Common myeloid progenitor, CD34-positive (primary cell): Measurements from ENCODE around the gene ARHGAP40.

ENCODE experiments used
- CTCF ChIA-PET: fragments of 350-600 bp; sonication (Branson Sonifier 250); formaldehyde crosslinking; loops from one replicate; lab custom pipeline; 2021; ENCODE audit warnings: antibody characterized with exemption; lab: Charles Lee
- POLR2A ChIA-PET: fragments of 350-600 bp; sonication (Branson Sonifier 250); formaldehyde crosslinking; loops from one replicate; lab custom pipeline; 2021; ENCODE audit warnings: antibody characterized with exemption; lab: Charles Lee
- DNase-seq, 3 donors: peaks; one replicate each; pipeline versions ENCODE4 v3.0.0 to v3.0.0-alpha.2; 2013
- H3K27ac ChIP-seq, 2 experiments: 1 replicate in 1 of 2; 2 replicates in 1 of 2; pipeline ENCODE4 v1.7.0; 2013; ENCODE audit warnings: inconsistent platforms in 2 of 2, low read length in 2 of 2, mild to moderate bottlenecking in 2 of 2, low read depth in 1 of 2, moderate library complexity in 1 of 2; ENCODE audit not compliant: severe bottlenecking in 2 of 2, insufficient read depth in 1 of 2, poor library complexity in 1 of 2
- H3K27me3 ChIP-seq, 5 experiments: replicated peaks in 2 of 5; 1 replicate in 3 of 5; 2 replicates in 2 of 5; pipeline versions ENCODE4 v1.6.1 to v1.7.0; 2013; ENCODE audit warnings: low read length in 4 of 5, mild to moderate bottlenecking in 2 of 5, moderate library complexity in 2 of 5, inconsistent platforms in 1 of 5; ENCODE audit not compliant: insufficient read depth in 5 of 5, control insufficient read depth in 4 of 5
- H3K36me3 ChIP-seq, 4 experiments: 1 replicate in 2 of 4; 2 replicates in 2 of 4; pipeline versions ENCODE4 v1.6.1 to v1.7.0; 2013; ENCODE audit warnings: low read length in 3 of 4, control low read depth in 1 of 4, mild to moderate bottlenecking in 1 of 4; ENCODE audit not compliant: control insufficient read depth in 4 of 4, insufficient read depth in 4 of 4
- H3K4me1 ChIP-seq, 4 experiments: 1 replicate in 3 of 4; 2 replicates in 1 of 4; pipeline versions ENCODE4 v1.6.1 to v1.7.1; 2013; ENCODE audit warnings: low read length in 3 of 4, mild to moderate bottlenecking in 3 of 4, control low read depth in 1 of 4, inconsistent platforms in 1 of 4, moderate library complexity in 1 of 4; ENCODE audit not compliant: control insufficient read depth in 4 of 4, insufficient read depth in 4 of 4; ENCODE audit errors: control extremely low read depth in 1 of 4
- H3K4me3 ChIP-seq, 7 experiments: 1 replicate in 4 of 7; 2 replicates in 3 of 7; pipeline versions ENCODE4 v1.5.1 to v1.7.0; 2013; ENCODE audit warnings: mild to moderate bottlenecking in 7 of 7, low read length in 6 of 7, moderate library complexity in 6 of 7, inconsistent platforms in 2 of 7, low read depth in 2 of 7, control low read depth in 1 of 7; ENCODE audit not compliant: insufficient read depth in 4 of 7, control insufficient read depth in 1 of 7; ENCODE audit errors: extremely low read depth in 1 of 7
- H3K9me3 ChIP-seq, 5 experiments: 1 replicate in 4 of 5; 2 replicates in 1 of 5; pipeline versions ENCODE4 v1.6.1 to v1.7.1; 2013; ENCODE audit warnings: low read length in 4 of 5, mild to moderate bottlenecking in 2 of 5, inconsistent platforms in 1 of 5, low read depth in 1 of 5, moderate library complexity in 1 of 5; ENCODE audit not compliant: control insufficient read depth in 4 of 5, insufficient read depth in 2 of 5; ENCODE audit errors: control extremely low read depth in 1 of 5
- WGBS: methylation state at CpG from one replicate; pipeline ENCODE4 v1.1.5; 2013; ENCODE audit not compliant: insufficient coverage; 5-methylcytosine and 5-hydroxymethylcytosine counted together

ARHGAP40 gene

DNA sequence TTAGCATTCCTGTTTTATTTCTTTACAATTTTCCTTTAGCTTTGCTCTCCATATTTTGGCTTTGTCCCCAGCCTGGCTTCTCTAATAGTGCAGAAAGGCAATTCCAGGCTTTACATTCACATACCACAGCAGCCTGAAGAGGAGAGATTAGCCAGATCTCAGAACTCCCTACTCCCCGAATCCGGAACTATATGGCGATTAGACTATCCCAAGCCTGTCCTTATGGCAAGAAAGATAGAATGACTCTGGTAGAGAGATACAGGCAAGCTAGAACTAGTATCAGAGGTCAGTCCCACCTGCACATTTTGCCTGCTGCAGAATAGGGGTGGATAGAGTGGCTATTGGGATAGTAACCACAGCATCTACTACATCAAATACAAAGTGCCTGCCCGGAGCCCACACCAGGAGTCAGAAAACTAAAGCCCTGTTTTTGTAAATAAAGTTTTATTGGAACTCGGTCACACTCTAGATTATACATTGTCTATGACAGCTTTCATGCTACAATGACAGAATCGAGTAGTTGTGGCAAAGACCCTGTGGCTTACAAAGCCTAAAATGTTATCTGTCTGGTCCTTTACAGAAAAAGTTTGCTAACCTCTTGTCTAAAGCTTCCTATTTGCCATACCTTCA lies 37.7 kb upstream of the ARHGAP40 start:
- Histone ChIP-seq H3K4me3 (no peak overlapping the region), H3K27ac (no peak overlapping the region), H3K36me3 (peaks cover 13 to 55% (median 36%) of the 10 kb centered on the region in 4 experiments), H3K27me3 (no peaks in the 10 kb centered on the region), H3K4me1 (no peaks in the 10 kb centered on the region), H3K9me3 (no peaks in the 10 kb centered on the region)
- CTCF ChIA-PET = no interaction called here
- WGBS = 96% methylated on average over 3 of the region's 6 CpGs
- POLR2A ChIA-PET = no interaction called here
- DNase-seq = no peak

- H3K27me3 ChIP-seq = no peaks in the 10 kb centered on the region
- DNase-seq = no peak
- 100% methylated on average over 1 of the region's 1 CpG for WGBS
- no peaks in the 10 kb centered on the region for H3K9me3 ChIP-seq
- CTCF ChIA-PET = no interaction called here
- POLR2A ChIA-PET = no interaction called here
- H3K4me1 ChIP-seq = no peaks in the 10 kb centered on the region
- no peak overlapping the region for H3K27ac ChIP-seq
- no peak overlapping the region for H3K4me3 ChIP-seq
- peaks cover 13 to 53% (median 35%) of the 10 kb centered on the region in 4 experiments for H3K36me3 ChIP-seq
These were observed 36.9 kb upstream of the ARHGAP40 start for GRCh38 chr20:38564680-38565079.

GRCh38 chr20:38566036-38566598 lies 35.5 kb upstream of the ARHGAP40 start:
- CTCF ChIA-PET = no interaction called here

DNA sequence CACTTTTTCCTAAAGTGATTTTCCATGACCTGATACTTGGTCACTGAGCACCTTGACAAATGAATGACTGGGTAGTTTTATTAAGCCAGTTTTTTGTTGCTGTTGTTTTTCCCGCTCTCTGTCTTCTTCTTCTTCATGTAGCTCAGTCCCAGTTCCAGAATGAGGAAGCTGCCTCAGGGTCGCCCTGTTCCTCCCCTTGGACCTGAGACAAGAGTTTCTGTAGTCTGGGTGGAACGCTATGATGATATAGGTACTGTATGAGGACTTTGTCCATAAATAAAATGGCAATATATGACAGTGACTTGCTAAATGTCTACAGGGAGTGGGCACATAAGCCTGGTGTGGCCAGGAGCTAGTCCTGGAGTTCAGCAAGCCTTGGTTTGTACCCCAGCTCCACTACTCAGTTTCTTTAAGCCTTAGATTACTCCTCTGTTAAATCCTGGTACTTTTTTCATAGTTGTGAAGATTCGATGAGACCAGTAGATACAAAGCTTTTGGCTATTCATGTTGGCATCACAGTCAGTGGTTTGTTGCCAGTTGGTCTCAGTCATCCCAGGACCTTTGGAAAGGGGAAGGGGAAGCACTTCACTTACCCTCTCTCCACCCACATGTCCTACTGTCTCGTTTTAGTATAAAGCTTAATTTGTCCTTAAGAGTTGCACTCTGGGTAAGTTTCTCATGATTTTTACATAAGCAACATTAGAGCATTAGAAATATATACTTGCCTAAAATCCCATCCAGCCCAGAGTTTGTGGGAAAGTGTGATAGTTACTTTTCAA lies 31.7 kb upstream of the ARHGAP40 start:
- peaks cover 16 to 52% (median 33%) of the 10 kb centered on the region in 4 experiments for H3K36me3 ChIP-seq

More at GRCh38 chr20:38566036-38566598, 35.5 kb upstream of the ARHGAP40 start:
- H3K4me1 ChIP-seq = no peaks in the 10 kb centered on the region
- no peak overlapping the region for H3K4me3 ChIP-seq
- POLR2A ChIA-PET = no interaction called here
- no peak for DNase-seq
- H3K36me3 ChIP-seq = peaks cover 15 to 49% (median 33%) of the 10 kb centered on the region in 4 experiments
- no peaks in the 10 kb centered on the region for H3K9me3 ChIP-seq
- no peak overlapping the region for H3K27ac ChIP-seq
- no peaks in the 10 kb centered on the region for H3K27me3 ChIP-seq
- WGBS = 100% methylated on average over 2 of the region's 6 CpGs

GRCh38 chr20:38573413-38573812 lies 28.2 kb upstream of the ARHGAP40 start:
- H3K9me3 ChIP-seq = no peaks in the 10 kb centered on the region
- ChIA-PET CTCF (no interaction called here), POLR2A (no interaction called here)
- H3K4me3 ChIP-seq = no peak overlapping the region
- H3K4me1 ChIP-seq = no peaks in the 10 kb centered on the region
- no peak for DNase-seq
- peaks cover 6 to 55% (median 29%) of the 10 kb centered on the region in 4 experiments for H3K36me3 ChIP-seq
- H3K27ac ChIP-seq = no peak overlapping the region
- H3K27me3 ChIP-seq = no peaks in the 10 kb centered on the region
- 98% methylated on average over 7 of the region's 7 CpGs for WGBS

More for the DNA sequence above, 31.7 kb upstream of the ARHGAP40 start:
- Histone ChIP-seq H3K4me1 (no peaks in the 10 kb centered on the region), H3K9me3 (no peaks in the 10 kb centered on the region), H3K27me3 (no peaks in the 10 kb centered on the region), H3K27ac (no peak overlapping the region), H3K4me3 (no peak overlapping the region)
- WGBS = 100% methylated on average over 2 of the region's 5 CpGs
- ChIA-PET CTCF (no interaction called here), POLR2A (no interaction called here)
- no peak for DNase-seq

DNA sequence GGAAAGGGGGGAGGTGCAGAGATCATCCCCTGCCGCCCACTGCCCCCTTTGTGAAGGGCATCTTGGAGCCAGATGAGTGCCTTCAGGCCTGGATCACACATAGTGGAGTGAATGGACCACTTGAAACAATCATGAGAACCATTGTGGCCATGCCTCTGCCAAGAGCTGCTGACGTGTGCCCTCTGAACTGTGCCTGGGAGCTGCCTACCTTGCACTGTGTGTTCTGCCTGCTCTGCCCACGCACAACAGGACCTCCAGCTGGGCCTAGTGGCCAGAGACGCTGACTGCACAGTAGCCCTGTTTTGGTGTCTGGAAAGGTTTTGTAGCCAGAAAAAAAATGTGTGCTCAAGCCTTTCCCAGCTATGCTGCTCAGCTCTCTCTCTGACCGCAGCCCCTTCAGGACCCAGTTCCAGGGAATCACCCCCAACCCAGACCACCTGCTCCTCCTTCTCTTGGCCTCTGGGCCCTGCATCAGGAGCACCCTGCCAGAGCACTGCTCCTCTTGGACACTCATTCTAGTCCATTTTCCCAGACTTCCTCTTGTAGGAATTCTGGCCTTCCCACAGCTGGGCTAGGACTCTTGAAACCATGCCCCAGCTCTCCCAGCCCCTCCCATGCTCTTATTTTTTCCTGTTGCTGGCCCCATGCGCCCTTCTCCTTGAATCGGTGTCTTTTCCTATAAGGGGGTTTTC lies 22.2 kb upstream of the ARHGAP40 start:
- H3K9me3 ChIP-seq = no peaks in the 10 kb centered on the region
- peaks cover 0 to 27% (median 12%) of the 10 kb centered on the region in 4 experiments for H3K36me3 ChIP-seq
- H3K27me3 ChIP-seq = peaks cover 0 to 13% (median 7%) of the 10 kb centered on the region in 5 experiments
- H3K4me3 ChIP-seq = no peak overlapping the region
- no peaks in the 10 kb centered on the region for H3K4me1 ChIP-seq
- H3K27ac ChIP-seq = no peak overlapping the region
- WGBS = 93% methylated on average over 6 of the region's 7 CpGs
- ChIA-PET POLR2A (no interaction called here), CTCF (no interaction called here)
- no peak for DNase-seq
